Progenitor cell of endocrine pancreas (in vitro differentiated cells): ENCODE data around the gene SUGCT. TPM values are rescaled to one million over a fixed set of nuclear protein-coding genes. Genes with fewer than 3 reads are reported as not detected.

Experiments used
- DNase-seq: peaks from one replicate; pipeline ENCODE4 v3.0.0; 2021; ENCODE audit warnings: low spot score; ENCODE audit not compliant: unreplicated experiment
- H3K27ac Mint-ChIP-seq: 2 replicates; pipeline ENCODE4 v1.8.0; 2021; ENCODE audit warnings: mild to moderate bottlenecking, moderate library complexity, mixed read lengths
- H3K27me3 Mint-ChIP-seq: 2 replicates; pipeline ENCODE4 v1.8.0; 2021; ENCODE audit warnings: mixed read lengths
- H3K36me3 Mint-ChIP-seq: 2 replicates; pipeline ENCODE4 v1.8.0; 2022; ENCODE audit warnings: mixed read lengths; ENCODE audit not compliant: insufficient read depth
- H3K4me1 Mint-ChIP-seq: 2 replicates; pipeline ENCODE4 v1.8.0; 2021; ENCODE audit warnings: low read depth, mixed read lengths
- H3K4me3 Mint-ChIP-seq: 2 replicates; pipeline ENCODE4 v1.8.0; 2021; ENCODE audit warnings: low read depth, mild to moderate bottlenecking, moderate library complexity, mixed read lengths
- H3K9me3 Mint-ChIP-seq: 2 replicates; pipeline ENCODE4 v1.8.0; 2021; ENCODE audit warnings: low read depth, mixed read lengths
- CTCF ChIP-seq: fragments of 200-600 bp; sonication (generic); IDR thresholded peaks from one replicate; pipeline ENCODE4 v1.5.0; 2021; ENCODE audit warnings: antibody characterized with exemption, mild to moderate bottlenecking; ENCODE audit not compliant: unreplicated experiment
- total RNA-seq: library from RNA; stranded (reverse); gene quantifications from 2 replicates; pipeline ENCODE4 v1.2.1, GENCODE V29; 2021

SUGCT gene
- total RNA-seq, 1 donor from 2014 or later = 6.2 TPM

- DNase-seq = no peak
- H3K27me3 Mint-ChIP-seq = no peaks in the 10 kb centered on the region
- TF ChIP-seq CTCF = no peak
- no peaks in the 10 kb centered on the region for H3K36me3 Mint-ChIP-seq
- H3K9me3 Mint-ChIP-seq = no peaks in the 10 kb centered on the region
- no peak overlapping the region for H3K4me3 Mint-ChIP-seq
- H3K4me1 Mint-ChIP-seq = no peaks in the 10 kb centered on the region
- H3K27ac Mint-ChIP-seq = no peak overlapping the region
Observed at GRCh38 chr7:40545739-40546138, 410.9 kb downstream of the SUGCT start.

- Mint-ChIP-seq H3K36me3 (no peaks in the 10 kb centered on the region), H3K4me1 (no peaks in the 10 kb centered on the region), H3K27me3 (no peaks in the 10 kb centered on the region), H3K9me3 (no peaks in the 10 kb centered on the region), H3K4me3 (no peak overlapping the region), H3K27ac (no peak overlapping the region)
- DNase-seq = no peak
- TF ChIP-seq CTCF = no peak
Observed at GRCh38 chr7:40546616-40547501, 412.1 kb downstream of the SUGCT start.

DNA sequence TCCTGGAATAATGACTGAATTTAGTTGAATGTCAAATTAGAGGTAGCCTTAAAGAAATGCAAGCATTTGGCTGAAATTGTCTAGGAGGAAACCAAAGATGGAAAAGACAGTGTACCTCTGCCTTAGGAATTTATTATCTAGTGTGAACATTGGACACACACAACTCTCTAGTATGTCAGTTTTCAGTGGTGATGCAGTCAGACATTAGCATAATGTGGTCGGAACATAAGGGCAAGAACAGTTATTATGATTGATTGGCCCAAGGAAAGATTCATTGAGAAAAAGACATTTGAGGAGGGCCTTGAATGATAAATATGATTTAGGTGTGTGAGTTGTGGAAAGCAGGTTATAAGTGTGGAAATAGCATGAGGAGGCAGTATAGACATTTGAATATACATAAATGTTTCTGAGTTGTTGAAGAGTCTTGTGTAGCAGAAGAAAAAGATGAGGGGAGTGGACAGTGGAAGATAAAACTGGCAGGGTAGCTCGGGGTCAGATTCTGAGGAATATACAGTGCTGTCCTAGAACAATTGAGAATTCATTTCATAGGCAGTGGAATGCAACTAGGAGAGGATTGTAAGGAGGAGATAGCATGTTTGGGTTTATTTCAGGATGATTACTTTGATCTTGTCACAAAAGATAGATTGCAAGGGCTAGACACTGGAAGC lies 414.7 kb downstream of the SUGCT start:
- no peaks in the 10 kb centered on the region for H3K27me3 Mint-ChIP-seq
- no peak overlapping the region for H3K4me3 Mint-ChIP-seq
- no peaks in the 10 kb centered on the region for H3K9me3 Mint-ChIP-seq
- no peaks in the 10 kb centered on the region for H3K4me1 Mint-ChIP-seq
- no peak overlapping the region for H3K27ac Mint-ChIP-seq
- no peaks in the 10 kb centered on the region for H3K36me3 Mint-ChIP-seq
- DNase-seq = no peak
- no peak for TF ChIP-seq CTCF

- Mint-ChIP-seq H3K36me3 (no peaks in the 10 kb centered on the region), H3K27me3 (no peaks in the 10 kb centered on the region), H3K9me3 (no peaks in the 10 kb centered on the region), H3K4me3 (no peak overlapping the region), H3K27ac (no peak overlapping the region), H3K4me1 (no peaks in the 10 kb centered on the region)
- DNase-seq = no peak
- TF ChIP-seq CTCF = no peak
Observed at GRCh38 chr7:40551685-40552576, 417.1 kb downstream of the SUGCT start.

GRCh38 chr7:40560672-40561071 lies 425.9 kb downstream of the SUGCT start:
- peaks cover 2% of the 10 kb centered on the region for H3K36me3 Mint-ChIP-seq
- no peak for DNase-seq
- H3K27ac Mint-ChIP-seq = no peak overlapping the region
- H3K9me3 Mint-ChIP-seq = peaks cover 13% of the 10 kb centered on the region
- no peak for TF ChIP-seq CTCF
- H3K4me1 Mint-ChIP-seq = no peaks in the 10 kb centered on the region
- no peak overlapping the region for H3K4me3 Mint-ChIP-seq
- no peaks in the 10 kb centered on the region for H3K27me3 Mint-ChIP-seq
